NCI-H2029 treated with DMSO at 0.1 percent for 48 hours (cell line): ENCODE data around the gene ST6GALNAC3.
"Not testable (repeated sequence)": the region's sequence is repeated elsewhere in the genome, so short reads cannot be mapped to it uniquely, and the experiment has no call there.

ENCODE experiments used
- DNase-seq: peaks from one replicate; lab custom pipeline; 2025; lab: John Stamatoyannopoulos, UW

Gene ST6GALNAC3

DNA sequence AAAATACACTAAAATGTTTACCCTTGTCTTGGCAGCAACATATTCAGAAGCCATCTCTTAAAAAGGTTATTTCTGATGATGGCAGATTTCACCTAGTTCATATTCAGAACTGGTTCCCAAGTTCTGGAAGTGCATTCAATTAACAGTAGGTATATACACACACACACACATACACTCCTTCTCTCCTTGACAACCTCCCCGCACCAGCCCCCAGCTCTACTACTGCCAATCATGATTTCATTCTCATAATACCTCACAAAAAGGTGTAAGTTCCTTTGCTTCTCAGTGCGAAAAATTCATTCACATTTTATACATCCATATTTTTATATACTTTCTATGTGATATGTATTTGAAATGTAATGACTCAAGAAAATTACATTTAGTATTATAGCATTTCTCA is 564.6 kb downstream of the ST6GALNAC3 start:
- DNase-seq = no peak

DNA sequence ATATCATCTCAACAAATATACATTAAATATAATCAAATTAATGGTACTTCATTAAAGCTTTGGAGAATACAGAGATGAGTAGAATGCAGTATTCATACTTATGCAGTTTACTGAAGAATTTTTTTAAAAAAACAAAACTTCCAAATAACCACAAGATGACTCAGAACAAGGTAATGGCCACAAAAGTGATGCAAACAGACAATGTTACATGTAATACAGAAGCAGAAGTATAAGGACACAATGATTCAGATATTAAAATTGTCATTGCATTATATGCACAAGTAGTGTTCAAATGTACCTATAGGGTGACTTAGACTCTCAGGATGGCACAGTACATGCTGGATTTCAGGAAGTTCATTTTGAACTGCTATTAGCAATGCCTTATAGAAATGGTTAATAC is 565.5 kb downstream of the ST6GALNAC3 start:
- no peak for DNase-seq

DNA sequence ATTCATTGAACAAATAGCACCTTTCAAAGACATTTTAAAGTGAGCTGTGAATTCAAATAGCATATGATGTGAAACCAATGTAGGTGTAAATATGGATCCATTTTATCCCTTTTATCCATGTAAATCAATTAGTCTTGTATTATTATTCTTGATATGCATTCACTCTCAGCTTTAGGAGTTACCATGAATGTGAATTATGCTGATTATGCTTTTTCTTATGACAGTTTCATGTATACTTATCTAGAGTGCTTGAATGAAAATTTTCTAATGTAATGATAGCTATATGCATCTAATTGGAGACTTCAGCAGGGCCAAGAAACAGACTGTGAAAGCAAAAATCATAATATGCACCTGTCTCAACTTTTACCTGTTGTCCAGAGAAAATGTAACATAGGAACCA is 566.2 kb downstream of the ST6GALNAC3 start:
- no peak for DNase-seq

DNA sequence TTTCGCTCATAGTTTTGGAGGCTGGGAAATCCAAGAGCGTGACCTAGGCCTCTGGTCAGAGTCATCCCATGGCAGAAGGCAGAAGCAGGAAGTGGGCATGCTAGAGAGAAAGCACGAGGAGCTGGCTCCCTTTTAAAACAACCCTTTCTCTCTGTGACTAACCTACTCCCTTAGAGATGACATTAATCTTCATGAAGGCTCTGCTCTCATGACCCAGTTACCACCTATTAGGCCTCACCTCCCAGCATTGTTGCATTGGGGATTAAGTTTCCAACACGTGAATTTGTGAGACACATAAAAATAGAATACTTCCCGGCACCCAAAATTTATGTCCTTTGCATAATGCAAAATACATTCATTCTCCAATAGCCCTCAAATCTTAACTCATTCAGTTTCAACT is 569.6 kb downstream of the ST6GALNAC3 start:
- DNase-seq = no peak

DNA sequence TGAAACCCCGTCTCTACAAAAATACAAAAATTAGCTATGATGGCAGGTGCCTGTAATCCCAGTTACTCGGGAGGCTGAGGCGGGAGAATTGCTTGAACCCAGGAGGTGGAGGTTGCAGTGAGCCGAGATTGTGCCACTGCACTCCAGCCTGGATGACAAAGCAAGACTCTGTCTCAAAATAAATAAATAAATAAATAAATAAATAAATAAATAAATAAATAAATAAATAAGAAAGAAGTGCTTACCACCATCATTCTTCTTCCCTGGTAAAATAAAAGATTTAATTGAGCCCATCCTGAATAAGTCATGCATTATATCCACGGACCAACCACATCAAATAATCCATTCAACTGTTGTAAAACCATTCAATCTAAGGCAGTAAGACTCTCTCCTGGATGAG is 578.3 kb downstream of the ST6GALNAC3 start:
- not testable (repeated sequence) for DNase-seq

DNA sequence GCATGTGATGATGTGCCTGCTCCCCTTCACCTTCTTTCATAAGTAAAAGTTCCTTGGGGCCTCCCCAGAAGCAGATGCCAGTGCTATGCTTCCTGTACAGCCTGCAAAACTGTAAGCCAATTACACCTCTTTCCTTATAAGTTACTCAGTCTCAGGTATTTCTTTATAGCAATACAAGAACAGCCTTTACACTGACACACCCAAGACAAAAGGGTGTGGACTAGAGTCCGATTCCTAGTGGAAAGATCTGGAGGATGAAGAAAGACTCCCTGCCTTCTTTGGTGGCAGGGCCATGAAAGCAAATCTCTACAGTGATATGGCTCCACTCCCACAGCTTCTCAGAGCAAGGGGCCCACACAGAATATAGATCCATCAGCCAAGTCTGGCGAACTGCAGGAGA is 583.1 kb downstream of the ST6GALNAC3 start:
- DNase-seq = no peak

DNA sequence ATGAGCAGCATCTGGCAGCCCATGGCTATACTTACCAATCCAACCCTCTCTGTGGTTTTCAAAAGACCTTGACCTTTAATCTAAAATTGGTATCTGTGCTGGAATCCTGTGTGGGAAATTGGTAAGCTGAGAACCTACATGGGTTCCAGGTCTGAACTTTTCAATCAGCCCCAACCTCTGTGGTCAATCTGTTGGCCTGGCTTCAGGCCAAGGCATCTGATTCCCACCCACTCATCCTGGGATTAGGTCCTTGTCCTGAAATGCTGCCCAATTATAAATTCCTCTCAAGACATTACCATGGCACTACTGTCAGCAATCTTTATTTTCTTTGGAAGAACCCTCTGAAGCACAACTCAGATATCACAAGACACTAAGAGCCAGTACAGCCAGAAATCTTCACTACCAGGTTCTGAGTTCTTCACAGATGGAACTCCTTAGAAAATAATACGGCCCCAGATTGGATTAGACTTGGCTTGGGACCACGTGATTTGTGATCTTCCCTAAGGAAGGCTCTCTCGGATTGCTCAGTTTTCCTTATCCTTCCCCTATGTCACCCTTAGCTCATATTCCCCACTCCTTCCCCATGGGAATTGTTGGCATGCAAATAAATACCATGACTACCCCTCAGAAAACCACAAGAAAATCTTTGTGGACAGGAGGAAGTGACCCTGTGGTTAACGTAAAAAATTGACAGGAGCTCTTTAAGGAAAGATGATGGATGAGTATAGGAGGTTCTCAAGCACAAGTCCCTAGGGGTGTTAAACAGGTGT is 584.8 kb downstream of the ST6GALNAC3 start:
- DNase-seq = no peak

DNA sequence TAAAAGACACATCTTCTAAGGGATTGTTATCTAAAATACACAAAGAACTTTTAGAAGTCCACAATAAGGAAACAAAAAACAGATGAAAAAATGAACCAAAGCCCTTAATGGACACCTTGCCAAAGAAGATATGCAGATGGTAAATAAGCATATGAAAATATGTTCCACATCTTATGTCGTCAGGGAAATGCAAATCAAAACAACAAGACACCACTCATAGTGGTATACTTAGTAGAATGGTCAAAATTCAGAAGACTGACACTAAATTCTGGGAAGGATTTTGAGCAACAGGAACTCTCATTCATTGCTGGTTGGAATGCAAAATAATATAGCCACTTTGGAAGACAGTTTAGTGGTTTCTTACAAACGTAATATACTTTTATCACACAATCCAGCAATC is 587.0 kb downstream of the ST6GALNAC3 start:
- no peak for DNase-seq

DNA sequence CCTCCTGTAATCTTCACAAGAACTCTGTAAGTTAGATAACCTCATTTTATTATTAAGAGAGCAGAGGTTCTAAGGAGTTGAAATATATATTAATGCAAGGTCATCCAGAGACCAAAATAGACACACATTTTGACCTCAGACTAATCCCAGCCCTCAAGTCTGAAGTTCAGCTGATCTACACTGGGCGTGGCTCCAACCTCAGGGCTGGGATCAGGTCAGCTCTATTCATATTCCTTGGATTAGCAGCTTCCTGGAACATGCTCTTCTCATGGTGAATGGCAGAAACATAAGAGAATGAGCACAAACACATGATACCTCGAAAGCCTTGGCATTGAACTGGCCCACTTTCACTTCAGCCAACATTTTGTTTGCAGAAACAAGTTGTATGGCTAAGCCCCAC is 592.0 kb downstream of the ST6GALNAC3 start:
- DNase-seq = no peak

DNA sequence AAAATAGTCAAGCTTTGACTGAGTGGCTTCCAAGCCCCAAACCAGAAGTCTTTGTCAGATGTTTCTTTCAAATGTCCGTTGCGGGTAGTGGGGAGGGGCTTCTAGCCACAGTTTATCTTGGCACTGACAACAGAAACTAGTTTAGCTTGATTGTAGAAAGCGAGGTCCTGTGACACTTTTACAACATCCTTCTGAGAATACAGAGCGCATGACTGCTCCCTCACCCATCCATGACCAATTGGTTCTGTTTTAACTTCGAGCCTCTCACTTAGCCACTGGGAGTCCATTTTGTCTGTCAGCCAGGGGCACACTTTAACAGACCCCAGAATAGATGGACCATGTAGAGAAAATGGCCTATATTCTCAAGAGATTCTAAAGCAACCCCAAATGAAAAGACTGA is 593.5 kb downstream of the ST6GALNAC3 start:
- DNase-seq = no peak

DNA sequence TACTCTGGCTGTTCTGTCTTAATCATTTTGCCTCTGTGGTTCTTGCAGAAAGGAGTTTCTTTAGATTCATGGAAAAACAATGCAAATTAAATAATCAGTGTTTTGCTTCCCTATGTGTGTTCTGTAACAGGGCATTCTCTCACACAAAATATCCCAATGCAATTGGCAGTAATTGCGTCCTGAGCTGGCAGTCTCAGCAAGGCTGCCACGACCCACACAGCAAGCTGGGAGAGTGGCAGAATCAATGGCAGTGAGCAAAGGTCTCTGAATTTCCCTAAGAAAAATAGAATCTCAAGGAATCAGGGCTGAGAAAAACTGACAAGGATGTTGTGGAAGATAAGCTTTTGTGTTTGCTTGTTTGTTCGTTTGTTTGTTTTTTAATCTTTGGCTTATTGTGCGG is 594.6 kb downstream of the ST6GALNAC3 start:
- DNase-seq = no peak

DNA sequence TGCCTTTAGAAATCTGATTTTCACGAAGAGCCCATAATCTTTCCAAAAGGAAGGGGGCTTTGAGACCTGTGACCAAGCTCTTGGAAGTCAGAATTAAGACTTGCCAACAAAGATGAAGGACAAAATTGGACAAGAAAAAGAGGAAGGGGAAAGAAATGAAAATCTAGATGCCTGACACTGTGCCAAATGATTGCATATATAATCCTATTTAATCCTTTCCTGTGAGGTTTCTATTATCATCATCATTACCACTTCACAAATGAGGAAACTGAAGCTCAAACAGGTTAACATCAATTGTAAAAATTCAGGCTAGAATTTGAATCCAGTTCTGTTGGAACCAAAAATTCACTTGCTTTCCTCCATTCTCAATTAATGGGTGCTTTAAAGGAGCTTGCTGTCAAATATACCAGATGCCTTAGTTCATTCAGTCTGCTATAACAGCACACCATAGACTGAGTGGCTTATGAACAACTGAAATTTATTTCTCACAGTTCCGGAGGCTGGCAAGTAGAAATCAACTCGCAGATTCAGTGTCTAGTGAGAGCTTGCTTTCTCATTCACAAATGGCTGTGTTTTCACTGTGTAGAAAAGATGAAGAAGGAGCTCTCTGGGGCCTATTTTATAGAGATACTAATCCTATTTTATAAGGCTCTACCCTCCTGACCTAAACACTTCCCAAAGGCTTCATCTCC is 595.2 kb downstream of the ST6GALNAC3 start:
- DNase-seq = no peak

DNA sequence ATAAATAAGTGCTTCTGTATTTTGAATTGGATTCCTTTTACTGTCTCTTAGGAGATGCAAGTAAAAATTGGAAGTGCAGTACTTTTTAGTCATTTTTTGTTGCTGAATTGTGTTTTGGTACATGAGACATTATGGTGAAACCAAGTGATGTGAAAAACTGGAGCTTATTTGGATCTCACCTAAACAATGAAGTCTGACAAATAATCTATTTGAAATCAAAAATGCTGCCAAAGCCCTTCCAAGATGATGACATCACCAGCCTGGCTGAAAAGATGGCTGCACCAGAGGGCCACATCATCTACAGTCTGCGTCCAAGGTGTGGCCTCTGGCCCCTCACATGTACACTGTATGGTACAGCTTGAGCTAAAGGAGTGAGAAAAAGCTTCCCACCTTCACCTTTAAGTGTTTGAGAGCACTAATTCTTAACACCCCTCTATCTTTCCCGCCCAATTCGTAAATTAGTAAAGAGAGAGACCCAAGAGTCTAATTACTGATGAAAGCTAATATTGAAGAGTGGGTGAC is 600.2 kb downstream of the ST6GALNAC3 start:
- DNase-seq = no peak

DNA sequence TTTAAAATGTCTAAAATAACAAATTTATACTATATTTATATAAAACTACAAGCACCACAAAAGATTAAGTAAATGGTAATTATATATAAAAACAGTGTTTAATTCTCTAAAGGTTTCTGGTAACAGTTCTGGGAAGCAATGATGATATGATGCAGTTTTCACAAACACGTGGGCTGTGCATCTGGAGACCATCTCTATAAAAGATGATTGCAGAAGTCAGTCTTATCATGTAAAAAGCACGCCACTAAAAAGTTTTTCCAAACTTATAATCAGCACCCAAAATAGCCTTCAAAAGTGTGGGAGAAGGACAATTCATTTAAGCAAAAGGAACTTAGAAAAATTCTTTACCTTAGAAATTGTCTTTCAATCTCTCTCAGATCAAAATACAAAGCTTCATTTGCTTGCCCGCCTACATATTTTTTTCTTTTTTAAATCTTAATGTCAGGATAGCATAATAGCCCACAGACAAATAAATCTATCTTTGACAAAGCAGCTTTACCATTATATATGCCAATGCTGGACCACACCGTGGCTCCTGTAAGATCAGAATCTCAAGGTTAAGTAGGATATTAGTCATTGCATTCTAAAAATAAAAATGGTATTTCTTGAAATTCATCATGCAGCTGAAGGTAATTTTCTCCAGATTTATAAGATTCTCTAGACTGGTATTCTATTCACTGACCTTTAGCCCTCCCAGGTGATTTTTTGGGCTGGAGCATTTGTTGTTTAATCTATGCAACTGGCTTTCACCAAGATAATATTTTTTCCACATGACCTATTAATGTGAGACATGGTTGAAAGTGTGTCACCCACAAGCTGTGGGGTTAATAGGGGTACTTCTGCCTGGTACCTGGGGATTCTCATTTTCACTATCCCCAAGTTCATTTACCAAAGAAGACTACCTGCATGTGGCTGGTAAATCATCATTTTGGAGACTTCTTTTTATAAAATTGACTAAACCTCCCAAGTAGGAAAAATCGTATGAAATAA is 603.2 kb downstream of the ST6GALNAC3 start:
- DNase-seq = no peak

DNA sequence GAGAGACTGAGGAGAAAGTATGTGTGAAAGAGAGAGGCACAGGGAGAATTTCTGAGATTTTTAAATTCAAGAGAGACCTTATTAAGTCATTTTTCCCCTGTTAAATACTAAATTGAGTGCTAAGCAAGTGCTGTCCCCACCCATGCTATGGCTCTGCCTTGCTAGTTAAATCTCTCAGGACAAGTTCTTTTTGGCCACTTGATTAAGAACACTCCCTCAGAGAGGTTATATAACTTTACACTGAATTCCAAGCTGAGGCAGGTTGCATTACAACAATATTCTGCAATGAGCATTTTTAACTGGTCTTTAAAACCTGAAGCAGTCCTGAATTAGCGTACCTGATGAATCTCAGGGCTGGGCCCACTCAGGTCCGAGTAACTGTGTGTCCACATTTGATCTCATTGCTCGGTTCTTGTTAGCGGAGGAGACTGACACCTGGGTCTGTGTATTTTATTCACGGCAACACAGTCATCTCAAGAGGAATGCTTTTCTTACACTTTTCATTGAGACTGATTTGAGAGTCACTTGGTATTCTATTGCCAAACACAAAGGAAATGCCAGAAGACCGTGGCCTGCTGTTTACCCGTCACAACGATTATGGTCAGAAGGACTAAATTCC is 605.1 kb downstream of the ST6GALNAC3 start:
- DNase-seq = no peak

DNA sequence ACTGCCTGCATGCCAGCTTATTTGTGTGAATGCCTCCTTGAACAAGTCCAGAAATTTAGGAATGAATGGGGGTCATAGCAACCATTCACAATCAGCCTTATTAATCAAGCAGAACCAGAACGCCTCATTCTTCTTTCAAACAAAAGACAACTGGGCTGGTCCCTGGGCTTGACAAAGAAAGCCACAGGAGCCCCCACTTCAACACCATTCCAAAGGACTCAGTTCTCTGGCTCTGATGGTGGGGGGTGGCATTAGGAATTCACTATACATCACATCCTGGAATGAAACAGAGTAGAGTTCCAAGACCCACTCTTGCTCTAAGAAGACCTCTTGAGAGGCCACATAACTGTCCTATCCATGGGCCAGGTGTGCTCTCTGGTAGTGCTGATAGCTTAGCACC is 606.1 kb downstream of the ST6GALNAC3 start:
- no peak for DNase-seq

DNA sequence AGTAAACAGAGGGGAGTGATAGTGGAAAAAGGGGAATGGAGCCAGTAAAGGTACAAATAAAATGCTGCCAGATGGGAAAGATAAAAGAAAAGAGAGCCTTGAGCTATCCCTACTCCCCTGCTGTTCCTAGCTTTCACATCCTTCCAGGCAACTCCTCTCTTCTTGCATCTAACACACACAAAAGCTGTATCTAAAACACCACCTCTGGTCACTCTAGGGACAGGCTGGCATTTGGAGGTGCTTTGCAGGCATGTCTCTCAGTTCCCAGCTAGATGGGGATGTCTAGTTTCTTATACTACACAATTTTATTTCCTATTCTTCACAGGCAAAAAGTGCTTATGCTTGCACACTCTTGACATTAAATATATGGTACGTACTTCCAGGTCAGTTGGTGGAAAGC is 607.6 kb downstream of the ST6GALNAC3 start:
- no peak for DNase-seq
